Mesendoderm (in vitro differentiated cells): ENCODE data around the gene CFAP61.
A peak's percentile ranks its signal among the peaks of the same experiment; 100 is the strongest.

Experiments
- DNase-seq: peaks from one replicate; pipeline ENCODE4 v3.0.0; 2013
- H2AK5ac ChIP-seq: 2 replicates; pipeline ENCODE4 v1.6.1; 2013; ENCODE audit warnings: low read length, inconsistent platforms
- H2BK120ac ChIP-seq: 2 replicates; pipeline ENCODE4 v1.6.1; 2013; ENCODE audit warnings: low read depth, mild to moderate bottlenecking, low read length, moderate library complexity, mixed read lengths
- H2BK15ac ChIP-seq: replicated peaks from 2 replicates; pipeline ENCODE4 v1.6.1; 2013; ENCODE audit warnings: low read depth, mild to moderate bottlenecking, moderate library complexity
- H2BK5ac ChIP-seq: 2 replicates; pipeline ENCODE4 v1.6.1; 2013; ENCODE audit warnings: low read length, inconsistent platforms
- H3K18ac ChIP-seq: 2 replicates; pipeline ENCODE4 v1.6.1; 2013; ENCODE audit warnings: mild to moderate bottlenecking, low read length, mixed read lengths
- H3K23ac ChIP-seq: one replicate; pipeline ENCODE4 v1.6.1; 2013; ENCODE audit warnings: low read length
- H3K27ac ChIP-seq: 2 replicates; pipeline ENCODE4 v1.5.1; 2013; ENCODE audit warnings: low read depth, mild to moderate bottlenecking, inconsistent platforms, low read length, moderate library complexity
- H3K27me3 ChIP-seq: 2 replicates; pipeline ENCODE4 v1.6.1; 2013; ENCODE audit warnings: low read length, control low read depth, mild to moderate bottlenecking, inconsistent platforms; ENCODE audit not compliant: insufficient read depth, poor library complexity
- H3K36me3 ChIP-seq: 2 replicates; pipeline ENCODE4 v1.6.1; 2013; ENCODE audit warnings: low read length, inconsistent platforms; ENCODE audit not compliant: control insufficient read depth, insufficient read depth
- H3K4ac ChIP-seq: one replicate; pipeline ENCODE4 v1.6.1; 2013; ENCODE audit warnings: low read depth, mild to moderate bottlenecking, low read length, moderate library complexity
- H3K4me1 ChIP-seq: 2 replicates; pipeline ENCODE4 v1.6.1; 2013; ENCODE audit warnings: low read depth, low read length, inconsistent platforms; ENCODE audit not compliant: control insufficient read depth
- H3K4me2 ChIP-seq: 2 replicates; pipeline ENCODE4 v1.6.1; 2013; ENCODE audit warnings: low read length
- H3K4me3 ChIP-seq: 2 replicates; pipeline ENCODE4 v1.5.1; 2013; ENCODE audit warnings: mild to moderate bottlenecking, low read length
- H3K56ac ChIP-seq: one replicate; pipeline ENCODE4 v1.6.1; 2013; ENCODE audit warnings: low read length
- H3K79me1 ChIP-seq: 2 replicates; pipeline ENCODE4 v1.6.1; 2013; ENCODE audit warnings: low read length, inconsistent platforms
- H3K79me2 ChIP-seq: 2 replicates; pipeline ENCODE4 v1.6.1; 2013; ENCODE audit warnings: mild to moderate bottlenecking, low read length; ENCODE audit not compliant: control insufficient read depth, insufficient read depth
- H3K9ac ChIP-seq: 2 replicates; pipeline ENCODE4 v1.6.1; 2013; ENCODE audit warnings: low read length, inconsistent platforms
- H4K5ac ChIP-seq: one replicate; pipeline ENCODE4 v1.6.1; 2013; ENCODE audit warnings: low read length
- H4K8ac ChIP-seq: one replicate; pipeline ENCODE4 v1.6.1; 2013; ENCODE audit warnings: low read depth, mild to moderate bottlenecking, control low read depth, low read length, moderate library complexity
- WGBS: extraction: QIAGEN DNeasy Blood & Tissue Kit; methylation state at CpG from one replicate; pipeline ENCODE4 v1.1.7; 2013; ENCODE audit warnings: low lambda C conversion rate, missing lambda C conversion rate; ENCODE audit not compliant: insufficient coverage; ENCODE audit errors: extremely low coverage; 5-methylcytosine and 5-hydroxymethylcytosine counted together

Gene CFAP61

GRCh38 chr20:20276811-20277530, 224.6 kb downstream of the CFAP61 start:
- no CpG with 5 or more reads among the region's 26 CpGs for WGBS
- H4K5ac ChIP-seq = no peak overlapping the region
- no peak overlapping the region for H2BK120ac ChIP-seq
- H3K9ac ChIP-seq = no peak overlapping the region
- no peak overlapping the region for H3K56ac ChIP-seq
- H3K36me3 ChIP-seq = no peaks in the 10 kb centered on the region
- no peaks in the 10 kb centered on the region for H3K79me1 ChIP-seq
- no peak overlapping the region for H3K18ac ChIP-seq
- H3K23ac ChIP-seq = no peak overlapping the region
- H2AK5ac ChIP-seq = no peak overlapping the region
- no peak overlapping the region for H4K8ac ChIP-seq
- H2BK15ac ChIP-seq = no peak overlapping the region
- DNase-seq = no peak
- no peak overlapping the region for H2BK5ac ChIP-seq
- H3K27ac ChIP-seq = no peak overlapping the region
- no peaks in the 10 kb centered on the region for H3K4me1 ChIP-seq
- no peak overlapping the region for H3K4me2 ChIP-seq
- no peaks in the 10 kb centered on the region for H3K27me3 ChIP-seq
- no peaks in the 10 kb centered on the region for H3K79me2 ChIP-seq
- H3K4me3 ChIP-seq = no peak overlapping the region
- no peak overlapping the region for H3K4ac ChIP-seq

DNA sequence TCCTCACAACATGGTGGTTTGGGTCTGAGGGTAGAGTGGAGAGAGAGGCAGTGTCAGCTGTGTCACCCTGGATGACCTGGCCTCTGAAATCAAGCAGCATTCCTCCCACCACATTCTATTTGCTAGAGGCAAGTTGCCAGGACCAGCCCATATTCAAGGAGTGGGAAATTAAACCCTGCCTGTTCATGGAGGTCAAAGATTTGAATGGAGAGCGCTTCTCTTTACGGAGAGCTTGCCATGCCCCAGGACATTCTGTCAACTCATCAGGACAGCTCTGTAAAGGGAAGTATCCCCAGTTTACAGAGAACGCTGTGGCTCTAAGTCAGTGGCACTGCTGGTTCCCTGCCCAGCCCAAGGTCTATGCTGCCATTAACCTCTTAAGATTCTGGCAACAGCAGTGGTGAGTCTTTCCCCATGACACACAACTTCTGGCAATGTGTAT, 225.6 kb downstream of the CFAP61 start:
- DNase-seq = no peak
- no peaks in the 10 kb centered on the region for H3K36me3 ChIP-seq
- H3K23ac ChIP-seq = no peak overlapping the region
- no peak overlapping the region for H3K27ac ChIP-seq
- H3K79me2 ChIP-seq = no peaks in the 10 kb centered on the region
- no peak overlapping the region for H3K4me3 ChIP-seq
- H4K5ac ChIP-seq = no peak overlapping the region
- H3K18ac ChIP-seq = no peak overlapping the region
- H3K79me1 ChIP-seq = no peaks in the 10 kb centered on the region
- H3K4ac ChIP-seq = no peak overlapping the region
- H3K27me3 ChIP-seq = no peaks in the 10 kb centered on the region
- WGBS = no CpG with 5 or more reads among the region's 3 CpGs
- no peak overlapping the region for H2AK5ac ChIP-seq
- H3K9ac ChIP-seq = no peak overlapping the region
- H4K8ac ChIP-seq = no peak overlapping the region
- no peak overlapping the region for H3K56ac ChIP-seq
- no peak overlapping the region for H3K4me2 ChIP-seq
- H2BK15ac ChIP-seq = no peak overlapping the region
- H3K4me1 ChIP-seq = no peaks in the 10 kb centered on the region
- H2BK5ac ChIP-seq = no peak overlapping the region
- H2BK120ac ChIP-seq = no peak overlapping the region

GRCh38 chr20:20286061-20286460, 233.7 kb downstream of the CFAP61 start:
- peak; percentile 5 for DNase-seq
- no peak overlapping the region for H3K4me2 ChIP-seq
- no peak overlapping the region for H4K5ac ChIP-seq
- H2BK5ac ChIP-seq = no peak overlapping the region
- H3K27me3 ChIP-seq = no peaks in the 10 kb centered on the region
- H3K56ac ChIP-seq = no peak overlapping the region
- H2AK5ac ChIP-seq = no peak overlapping the region
- no peak overlapping the region for H3K9ac ChIP-seq
- no peak overlapping the region for H3K4ac ChIP-seq
- no peak overlapping the region for H2BK15ac ChIP-seq
- no peak overlapping the region for H3K27ac ChIP-seq
- no peak overlapping the region for H3K23ac ChIP-seq
- no peaks in the 10 kb centered on the region for H3K79me2 ChIP-seq
- H2BK120ac ChIP-seq = no peak overlapping the region
- WGBS = no CpG with 5 or more reads among the region's 2 CpGs
- no peak overlapping the region for H3K18ac ChIP-seq
- H3K79me1 ChIP-seq = no peaks in the 10 kb centered on the region
- H4K8ac ChIP-seq = no peak overlapping the region
- no peak overlapping the region for H3K4me3 ChIP-seq
- H3K4me1 ChIP-seq = no peaks in the 10 kb centered on the region
- H3K36me3 ChIP-seq = no peaks in the 10 kb centered on the region

DNA sequence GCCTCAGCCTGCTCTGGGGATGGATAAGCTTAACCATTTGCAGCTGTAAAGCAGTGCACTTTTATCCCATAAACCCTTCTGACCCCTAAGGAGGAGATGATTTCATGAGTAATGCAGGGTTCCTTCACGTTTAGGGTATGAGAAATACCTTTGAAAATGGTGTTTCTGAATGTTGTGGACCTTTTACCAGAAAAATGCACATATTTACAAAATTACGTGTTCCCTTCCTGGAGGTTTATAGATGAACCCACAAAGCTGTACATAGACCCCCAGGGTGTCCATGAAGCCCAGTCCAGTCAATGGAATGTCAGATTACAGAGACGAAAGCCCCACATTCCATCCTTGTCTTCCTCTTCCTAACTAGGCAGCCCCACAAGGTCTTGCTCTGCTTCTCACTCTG, 237.0 kb downstream of the CFAP61 start:
- Histone ChIP-seq H3K56ac (no peak overlapping the region), H3K36me3 (no peaks in the 10 kb centered on the region), H3K4me1 (no peaks in the 10 kb centered on the region), H3K79me2 (no peaks in the 10 kb centered on the region), H3K23ac (no peak overlapping the region), H3K79me1 (no peaks in the 10 kb centered on the region), H3K18ac (no peak overlapping the region), H2AK5ac (no peak overlapping the region), H3K27ac (no peak overlapping the region), H3K4me2 (no peak overlapping the region), H2BK15ac (no peak overlapping the region), H2BK5ac (no peak overlapping the region), H3K4ac (no peak overlapping the region), H3K27me3 (no peaks in the 10 kb centered on the region), H4K5ac (no peak overlapping the region), H3K4me3 (no peak overlapping the region), H4K8ac (no peak overlapping the region), H2BK120ac (no peak overlapping the region), H3K9ac (no peak overlapping the region)
- WGBS = no CpG with 5 or more reads among the region's 3 CpGs
- no peak for DNase-seq

GRCh38 chr20:20292472-20292871, 240.1 kb downstream of the CFAP61 start:
- H4K5ac ChIP-seq = no peak overlapping the region
- WGBS = no CpG with 5 or more reads among the region's 4 CpGs

GRCh38 chr20:20293141-20293540, 240.8 kb downstream of the CFAP61 start:
- no peak overlapping the region for H4K5ac ChIP-seq
- no peak overlapping the region for H3K4ac ChIP-seq
- DNase-seq = no peak
- no peak overlapping the region for H2BK15ac ChIP-seq
- H3K9ac ChIP-seq = no peak overlapping the region
- no peak overlapping the region for H3K4me3 ChIP-seq
- H3K36me3 ChIP-seq = no peaks in the 10 kb centered on the region
- no peak overlapping the region for H2BK5ac ChIP-seq
- no peak overlapping the region for H3K23ac ChIP-seq
- no peak overlapping the region for H4K8ac ChIP-seq
- no peak overlapping the region for H2BK120ac ChIP-seq
- no peaks in the 10 kb centered on the region for H3K4me1 ChIP-seq
- no peak overlapping the region for H2AK5ac ChIP-seq
- H3K79me2 ChIP-seq = no peaks in the 10 kb centered on the region
- H3K27me3 ChIP-seq = no peaks in the 10 kb centered on the region
- H3K27ac ChIP-seq = no peak overlapping the region
- no peak overlapping the region for H3K56ac ChIP-seq
- WGBS = no CpG with 5 or more reads among the region's 4 CpGs
- no peak overlapping the region for H3K4me2 ChIP-seq
- H3K18ac ChIP-seq = no peak overlapping the region
- H3K79me1 ChIP-seq = no peaks in the 10 kb centered on the region

More at GRCh38 chr20:20292472-20292871, 240.1 kb downstream of the CFAP61 start:
- Histone ChIP-seq H2BK15ac (no peak overlapping the region), H4K8ac (no peak overlapping the region), H2BK5ac (no peak overlapping the region), H3K56ac (no peak overlapping the region), H3K4me3 (no peak overlapping the region), H3K9ac (no peak overlapping the region), H3K18ac (no peak overlapping the region), H2AK5ac (no peak overlapping the region), H3K79me1 (no peaks in the 10 kb centered on the region), H3K79me2 (no peaks in the 10 kb centered on the region), H3K27ac (no peak overlapping the region), H3K4ac (no peak overlapping the region), H3K23ac (no peak overlapping the region), H3K4me1 (no peaks in the 10 kb centered on the region), H2BK120ac (no peak overlapping the region), H3K36me3 (no peaks in the 10 kb centered on the region), H3K27me3 (no peaks in the 10 kb centered on the region), H3K4me2 (no peak overlapping the region)
- no peak for DNase-seq
